ENCODE data around the gene PTPRM. TPM values are rescaled to one million over a fixed set of nuclear protein-coding genes. Genes with fewer than 3 reads are reported as not detected.

PTPRM gene
- total RNA-seq, 2 experiments from 2014 or later = 2.1 to 3.0 TPM

GRCh38 chr18:7678801-7679200 lies 111.7 kb downstream of the PTPRM start:
- Mint-ChIP-seq H3K9me3 (no peaks in the 10 kb centered on the region), H3K4me3 (no peak overlapping the region), H3K36me3 (ENCODE audit: low read depth) (no peaks in the 10 kb centered on the region), H3K27ac (no peak overlapping the region), H3K4me1 (ENCODE audit: low read depth) (no peaks in the 10 kb centered on the region), H3K27me3 (no peaks in the 10 kb centered on the region)
- TF ChIP-seq CTCF (IDR thresholded peaks at IDR 0.05) = no peak
- POLR2A ChIA-PET = no interaction called here
- ATAC-seq = no peak
- CTCF ChIA-PET = no interaction called here
- no peak for DNase-seq
- intact Hi-C loops (cut with micrococcal nuclease) = no loop called here

DNA sequence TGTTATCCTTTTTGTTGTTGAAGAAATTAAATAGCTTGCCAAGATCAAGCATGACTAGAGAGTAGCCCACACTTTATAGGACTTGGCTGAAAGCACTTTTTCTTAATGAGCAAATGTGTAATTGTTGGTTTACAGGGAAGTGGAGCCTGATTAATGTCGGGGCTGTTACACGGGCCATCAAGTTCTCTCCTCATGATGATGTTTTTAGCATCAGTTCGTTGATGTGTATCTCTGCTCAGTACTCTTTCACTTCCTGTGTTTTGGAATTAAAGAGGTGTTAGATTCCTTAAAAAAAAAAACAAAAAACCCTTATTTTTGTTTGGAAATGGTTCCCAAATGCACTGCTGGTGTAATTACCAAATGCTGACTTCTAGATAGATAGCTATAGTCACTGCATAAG lies 114.2 kb downstream of the PTPRM start:
- no peak overlapping the region for H3K27ac Mint-ChIP-seq
- TF ChIP-seq CTCF (IDR thresholded peaks at IDR 0.05) = no peak
- no peaks in the 10 kb centered on the region for H3K4me1 Mint-ChIP-seq (ENCODE audit: low read depth)
- H3K4me3 Mint-ChIP-seq = no peak overlapping the region
- DNase-seq = no peak
- ChIA-PET CTCF (no interaction called here), POLR2A (no interaction called here)
- no peaks in the 10 kb centered on the region for H3K27me3 Mint-ChIP-seq
- no peak for ATAC-seq
- H3K9me3 Mint-ChIP-seq = no peaks in the 10 kb centered on the region
- intact Hi-C loops (cut with micrococcal nuclease) = no loop called here
- no peaks in the 10 kb centered on the region for H3K36me3 Mint-ChIP-seq (ENCODE audit: low read depth)

DNA sequence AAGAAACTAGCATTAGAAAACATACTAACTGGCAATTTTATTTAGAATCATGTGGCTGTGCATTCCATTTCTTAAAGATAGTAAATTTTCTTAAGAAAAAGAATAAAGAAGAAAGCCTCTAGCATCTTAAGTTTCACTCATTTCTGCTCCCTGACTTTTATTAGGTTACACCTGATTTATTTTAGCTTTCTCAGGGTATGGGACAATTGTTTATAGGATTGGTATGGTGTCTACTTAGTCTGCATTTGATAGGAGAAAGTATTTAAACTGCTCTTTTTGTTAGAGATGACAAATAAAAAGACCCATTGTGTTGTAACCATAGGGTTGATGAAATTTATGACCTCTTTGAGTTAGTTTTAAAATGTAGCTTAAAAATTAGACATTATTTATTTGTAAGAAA lies 115.2 kb downstream of the PTPRM start:
- no peaks in the 10 kb centered on the region for H3K4me1 Mint-ChIP-seq (ENCODE audit: low read depth)
- ATAC-seq = no peak
- POLR2A ChIA-PET = no interaction called here
- CTCF ChIA-PET = interaction anchor here (0.5 kb wide), 1 partner anchor 21 kb away, joined by 3 read pairs; no protein-coding TSS in a partner anchor
- H3K27me3 Mint-ChIP-seq = no peaks in the 10 kb centered on the region
- H3K9me3 Mint-ChIP-seq = no peaks in the 10 kb centered on the region
- H3K4me3 Mint-ChIP-seq = no peak overlapping the region
- no peaks in the 10 kb centered on the region for H3K36me3 Mint-ChIP-seq (ENCODE audit: low read depth)
- intact Hi-C loops (cut with micrococcal nuclease) = no loop called here
- no peak for TF ChIP-seq CTCF (IDR thresholded peaks at IDR 0.05)
- H3K27ac Mint-ChIP-seq = no peak overlapping the region
- DNase-seq = no peak

- Mint-ChIP-seq H3K4me3 (no peak overlapping the region), H3K27ac (no peak overlapping the region), H3K9me3 (no peaks in the 10 kb centered on the region), H3K4me1 (ENCODE audit: low read depth) (no peaks in the 10 kb centered on the region), H3K27me3 (no peaks in the 10 kb centered on the region), H3K36me3 (ENCODE audit: low read depth) (no peaks in the 10 kb centered on the region)
- DNase-seq = no peak
- POLR2A ChIA-PET = interaction anchor here (0.9 kb wide), 1 partner anchor 14 kb away, joined by 3 read pairs; no protein-coding TSS in a partner anchor
- no peak for ATAC-seq
- TF ChIP-seq CTCF (IDR thresholded peaks at IDR 0.05) = no peak
- CTCF ChIA-PET = no interaction called here
- intact Hi-C loops (cut with micrococcal nuclease) = no loop called here
Measured at GRCh38 chr18:7683753-7684152, 116.6 kb downstream of the PTPRM start.

- DNase-seq (no peak), ATAC-seq (no peak)
- ChIA-PET CTCF (no interaction called here), POLR2A (no interaction called here)
- Mint-ChIP-seq H3K36me3 (ENCODE audit: low read depth) (no peaks in the 10 kb centered on the region), H3K27ac (no peak overlapping the region), H3K9me3 (no peaks in the 10 kb centered on the region), H3K4me3 (no peak overlapping the region), H3K4me1 (ENCODE audit: low read depth) (no peaks in the 10 kb centered on the region), H3K27me3 (no peaks in the 10 kb centered on the region)
- TF ChIP-seq CTCF (IDR thresholded peaks at IDR 0.05) = no peak
- intact Hi-C loops (cut with micrococcal nuclease) = no loop called here
Measured at GRCh38 chr18:7684357-7684756, 117.2 kb downstream of the PTPRM start.

Measured in activated CD8-positive, alpha-beta T cell treated with anti-CD3 and anti-CD28 coated beads for 36 hours (primary cell).